LNCAP (cell line): ENCODE measurements around the gene STOML2.

Experiments
- CTCF ChIP-seq: fragments of 450-650 bp; IDR thresholded peaks from 2 replicates; pipeline ENCODE4 v1.5.1; 2017; ENCODE audit warnings: mild to moderate bottlenecking

Gene STOML2

GRCh38 chr9:35074141-35074540 lies 28.8 kb downstream of the STOML2 start:
- TF ChIP-seq CTCF = no peak

GRCh38 chr9:35073279-35073612 lies 29.7 kb downstream of the STOML2 start:
- TF ChIP-seq CTCF = no peak

GRCh38 chr9:35072461-35073278 lies 30.3 kb downstream of the STOML2 start, which contains the start of gene VCP:
VCP (minus strand) TSS chr9:35072625; CDS start chr9:35072353, 272 bp downstream.
- no peak for TF ChIP-seq CTCF

GRCh38 chr9:35071814-35072460 lies 31.0 kb downstream of the STOML2 start:
- TF ChIP-seq CTCF = peak; percentile 41

GRCh38 chr9:35070823-35071813 lies 31.8 kb downstream of the STOML2 start:
- no peak for TF ChIP-seq CTCF

- TF ChIP-seq CTCF = no peak
These were observed 33.9 kb downstream of the STOML2 start for GRCh38 chr9:35069020-35069419.

- no peak for TF ChIP-seq CTCF
These were observed 35.9 kb downstream of the STOML2 start for GRCh38 chr9:35067056-35067455.
